HG03097 (cell line): ENCODE data around the gene TLR6.
A peak's percentile ranks its signal among the peaks of the same experiment; 100 is the strongest.

Source experiments
- ATAC-seq: cut with Tn5 transposase; IDR thresholded peaks from one replicate; pipeline ENCODE4 v1.9.1; 2021; ENCODE audit not compliant: unreplicated experiment, low FRiP score

TLR6 gene

DNA sequence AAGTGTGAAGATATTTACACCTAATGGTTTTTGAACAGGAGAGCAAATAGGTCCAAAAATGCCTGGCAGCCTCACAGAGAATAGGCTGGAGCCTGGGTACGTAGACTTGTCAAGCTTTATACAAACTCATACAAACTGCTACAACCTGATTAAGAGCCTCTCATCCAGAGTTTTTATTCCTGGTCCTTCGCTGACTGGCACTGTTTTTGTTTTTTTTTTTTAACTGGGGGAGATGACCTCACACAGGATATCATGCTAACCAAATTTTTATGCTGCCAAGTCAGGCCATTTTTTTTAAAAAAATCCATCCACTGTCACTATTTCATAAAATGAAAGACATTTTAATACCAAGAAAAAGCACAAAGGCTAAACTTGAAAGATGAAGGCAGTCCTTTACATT is 12.9 kb upstream of the TLR6 start:
- ATAC-seq: no peak

GRCh38 chr4:38868059-38868960 is 11.7 kb upstream of the TLR6 start:
- no peak for ATAC-seq

GRCh38 chr4:38867478-38868058 is 11.0 kb upstream of the TLR6 start, which contains the start of gene FAM114A1:
Gene FAM114A1, plus strand, starts transcription at chr4:38867806. Its CDS starts 10,273 bp downstream, at chr4:38878079.
- ATAC-seq: peak; percentile 56

GRCh38 chr4:38866973-38867477 is 10.4 kb upstream of the TLR6 start:
- no peak for ATAC-seq

DNA sequence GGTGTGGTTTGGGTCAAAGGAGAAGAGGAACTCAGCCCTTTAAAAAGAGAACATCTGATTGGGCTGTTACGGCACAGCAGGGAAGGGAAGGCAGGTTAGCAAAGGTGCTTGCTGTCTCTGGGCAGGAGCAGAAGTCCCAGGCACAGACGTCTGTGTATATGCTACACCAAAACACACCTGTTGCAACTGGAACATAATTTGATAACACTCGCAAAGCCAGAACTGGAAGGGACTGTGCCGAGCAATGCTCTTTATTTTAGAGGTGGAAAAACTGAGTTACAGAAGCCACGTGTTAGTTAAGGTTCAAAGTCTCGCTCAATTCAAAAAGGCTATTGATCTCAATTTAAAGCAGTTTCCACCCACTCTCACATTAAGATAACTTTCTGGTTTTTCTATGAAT is 8.8 kb upstream of the TLR6 start:
- no peak for ATAC-seq

- ATAC-seq: no peak
Measured at GRCh38 chr4:38861791-38862190, 5.2 kb upstream of the TLR6 start.

- ATAC-seq: peak; percentile 31
Measured at GRCh38 chr4:38860788-38861424, 4.3 kb upstream of the TLR6 start.

DNA sequence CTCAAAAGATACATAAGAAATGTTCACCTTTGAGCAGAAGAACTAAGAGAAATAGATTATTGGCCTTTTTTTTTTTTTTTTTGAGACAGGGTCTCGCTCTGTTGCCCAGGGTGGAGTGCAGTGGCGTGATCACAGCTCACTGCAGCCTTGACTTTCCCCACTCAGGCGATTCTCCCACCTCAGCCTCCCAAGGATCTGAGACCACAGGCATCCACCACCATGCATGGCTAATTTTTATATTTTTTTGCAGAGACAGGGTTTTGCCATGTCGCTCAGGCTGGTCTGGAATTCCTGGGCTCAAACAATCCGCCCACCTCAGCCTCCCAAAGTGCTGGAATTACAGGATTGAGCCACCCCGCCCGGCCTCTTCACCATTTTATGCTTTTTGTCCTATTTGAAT is 2.9 kb upstream of the TLR6 start:
- no peak for ATAC-seq

DNA sequence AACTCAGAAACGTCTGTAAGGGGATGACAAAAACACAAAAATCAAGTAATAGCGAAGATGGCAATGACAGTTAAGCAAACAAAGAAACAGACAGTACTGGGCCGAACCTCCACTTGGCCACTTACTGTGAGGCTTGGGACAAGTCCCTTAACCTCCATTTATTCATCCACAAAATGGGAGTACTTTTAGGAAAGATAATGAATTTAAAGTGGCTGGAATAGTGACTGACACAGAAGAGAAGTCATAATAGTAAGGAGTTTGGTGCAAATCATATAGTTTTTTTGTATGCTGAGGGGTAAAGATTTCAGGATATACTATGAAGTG is 1.4 kb upstream of the TLR6 start:
- no peak for ATAC-seq

- ATAC-seq: peak; percentile 51
Measured at GRCh38 chr4:38857354-38858096, 908 bp upstream of the TLR6 start.

DNA sequence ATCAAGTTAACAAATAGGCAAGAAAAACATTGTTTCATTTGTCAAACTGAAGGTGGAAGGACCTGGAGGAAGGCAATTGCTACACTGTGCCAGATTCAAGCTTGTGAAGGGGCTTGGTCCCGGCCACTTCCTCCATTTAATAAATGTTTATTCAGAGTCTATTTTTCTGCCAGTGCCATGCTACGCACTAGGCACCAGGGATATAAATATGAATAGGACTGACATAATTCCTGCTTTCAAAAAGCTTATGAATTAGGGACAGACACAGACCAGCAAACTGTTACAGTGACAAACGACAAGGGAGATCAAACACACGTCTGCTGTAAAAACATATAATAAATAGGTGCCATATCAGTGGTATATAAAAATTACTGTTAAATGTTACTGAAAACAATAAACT is 571 bp downstream of the TLR6 start:
- no peak for ATAC-seq

DNA sequence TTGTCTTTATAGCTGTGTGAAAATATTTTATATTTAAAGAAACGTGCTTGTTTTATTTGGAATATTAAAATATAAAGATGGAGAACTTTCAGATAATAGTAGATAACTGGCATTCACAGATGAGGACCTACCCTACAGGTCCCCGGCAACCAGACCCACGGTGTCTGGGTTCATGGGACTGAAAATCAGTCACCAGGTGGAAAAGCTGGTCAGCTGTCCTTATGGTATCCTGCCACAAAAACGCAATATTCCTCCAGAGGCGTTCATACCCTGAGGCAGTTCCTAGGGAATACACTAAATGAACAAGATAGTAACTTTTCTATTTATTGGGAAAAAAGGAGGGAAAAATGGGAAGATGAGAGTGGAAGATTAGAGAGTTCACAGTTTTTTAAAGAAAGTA is 1.2 kb downstream of the TLR6 start:
- no peak for ATAC-seq

- no peak for ATAC-seq
Measured at GRCh38 chr4:38846015-38846414, 10.6 kb downstream of the TLR6 start.

GRCh38 chr4:38842994-38843393 is 13.6 kb downstream of the TLR6 start:
- no peak for ATAC-seq

- no peak for ATAC-seq
Measured at GRCh38 chr4:38837849-38838248, 18.8 kb downstream of the TLR6 start.

GRCh38 chr4:38837334-38837733 is 19.3 kb downstream of the TLR6 start:
- ATAC-seq: no peak

DNA sequence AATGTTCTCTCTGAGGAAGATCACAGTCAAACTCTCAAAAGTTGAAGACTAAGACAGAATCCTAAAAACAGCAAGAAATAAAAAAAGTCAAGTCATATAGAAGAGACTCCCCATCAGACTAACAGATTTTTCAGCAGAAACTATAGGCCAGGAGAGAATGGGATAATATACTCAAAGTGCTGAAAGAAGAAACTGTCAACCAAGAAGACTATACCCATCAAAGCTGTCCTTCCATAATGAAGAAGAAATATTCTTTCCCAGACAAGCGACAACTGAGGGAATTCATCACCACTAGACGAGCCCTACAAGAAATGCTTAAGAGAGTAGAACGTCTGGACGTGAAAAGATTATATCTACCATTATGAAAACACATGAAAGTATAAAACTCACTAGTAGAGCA is 22.0 kb downstream of the TLR6 start:
- no peak for ATAC-seq

GRCh38 chr4:38832624-38833528 is 23.7 kb downstream of the TLR6 start:
- ATAC-seq: no peak

DNA sequence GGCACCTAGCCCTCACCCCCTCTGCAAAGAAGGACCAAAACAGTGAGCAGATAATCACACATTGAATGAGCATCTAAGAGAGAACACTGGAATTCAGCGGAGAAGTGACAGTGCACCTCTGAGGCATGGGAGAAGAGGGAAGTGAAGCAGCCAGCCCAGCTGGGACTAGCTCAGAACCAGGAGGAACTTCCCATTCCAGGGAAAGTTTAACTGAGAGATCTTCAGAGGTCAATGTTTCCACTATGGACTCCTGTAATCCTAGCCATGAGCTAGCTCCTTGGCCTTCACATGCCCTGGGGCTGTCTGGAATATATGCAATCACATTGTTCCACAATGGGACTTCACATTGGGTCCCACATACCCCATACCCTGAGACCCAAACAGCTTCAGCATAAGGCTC is 24.4 kb downstream of the TLR6 start:
- ATAC-seq: no peak

DNA sequence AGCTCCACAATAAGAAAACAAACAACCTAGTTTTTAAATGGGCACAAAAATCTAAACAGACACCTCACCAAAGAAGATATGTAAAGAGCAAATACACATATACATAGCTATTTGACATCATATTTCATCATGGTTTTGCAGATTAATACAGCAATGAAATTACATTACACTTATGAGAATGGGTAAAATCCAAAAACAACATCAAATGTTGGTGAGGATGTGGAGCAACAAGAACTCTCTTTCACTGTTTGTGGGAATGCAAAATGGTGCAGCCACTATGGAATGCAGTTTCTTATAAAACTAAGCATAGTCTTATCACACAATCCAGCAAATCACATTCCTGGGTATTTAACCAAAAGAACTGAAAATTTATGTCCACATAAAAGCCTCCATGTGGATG is 25.0 kb downstream of the TLR6 start:
- no peak for ATAC-seq
